Lung (tissue), 12 donors: ENCODE measurements around the gene EXOC6B. TPM values are rescaled to one million over a fixed set of nuclear protein-coding genes. Genes with fewer than 3 reads are reported as not detected.

ENCODE experiments used
- ATAC-seq: fragments of 200-7000 bp; cut with Tn5 transposase; one replicate; pipeline ENCODE4 v1.9.1; 2020; ENCODE audit warnings: moderate number of reproducible peaks; ENCODE audit not compliant: insufficient read depth, low FRiP score
- DNase-seq, 3 donors: peaks; one replicate each; pipeline ENCODE4 v3.0.0-alpha.2; 2013 to 2017
- H3K27ac ChIP-seq, 2 donors: one replicate each; pipeline ENCODE4 v1.5.1; 2013; ENCODE audit warnings: mild to moderate bottlenecking in 2 of 2, moderate library complexity in 2 of 2, control low read depth in 1 of 2, inconsistent platforms in 1 of 2, low read depth in 1 of 2, low read length in 1 of 2
- H3K27me3 ChIP-seq, 3 donors: one replicate each; pipeline ENCODE4 v1.5.1; 2013; ENCODE audit warnings: low read length in 2 of 3; ENCODE audit not compliant: control insufficient read depth in 3 of 3, insufficient read depth in 3 of 3
- H3K36me3 ChIP-seq, 4 donors: one replicate each; pipeline ENCODE4 v1.5.1; 2013; ENCODE audit warnings: low read length in 4 of 4, mild to moderate bottlenecking in 1 of 4, moderate library complexity in 1 of 4; ENCODE audit not compliant: control insufficient read depth in 4 of 4, insufficient read depth in 4 of 4
- H3K4me1 ChIP-seq, 5 donors: one replicate each; pipeline ENCODE4 v1.5.1; 2013; ENCODE audit warnings: low read length in 5 of 5, mild to moderate bottlenecking in 2 of 5, moderate library complexity in 1 of 5; ENCODE audit not compliant: control insufficient read depth in 5 of 5, insufficient read depth in 5 of 5
- H3K4me3 ChIP-seq: one replicate; pipeline ENCODE4 v1.5.1; 2013; ENCODE audit warnings: mild to moderate bottlenecking, control low read depth, moderate library complexity
- H3K9ac ChIP-seq, 2 donors: one replicate each; pipeline ENCODE4 v1.5.1; 2013; ENCODE audit warnings: low read length in 2 of 2, control low read depth in 1 of 2; ENCODE audit not compliant: insufficient read depth in 1 of 2
- H3K9me3 ChIP-seq, 4 donors: one replicate each; pipeline ENCODE4 v1.5.1; 2013; ENCODE audit warnings: low read length in 3 of 4, mild to moderate bottlenecking in 1 of 4, moderate library complexity in 1 of 4; ENCODE audit not compliant: control insufficient read depth in 4 of 4, insufficient read depth in 3 of 4
- WGBS, 2 donors: extraction: QIAGEN DNeasy Blood & Tissue Kit; methylation state at CpG; one replicate each; pipeline ENCODE4 v1.1.7; 2013; 5-methylcytosine and 5-hydroxymethylcytosine counted together
- polyA plus RNA-seq, 2 donors: library from polyadenylated mRNA; stranded (reverse); fragments of 200-250 nt; gene quantifications; one replicate each; pipeline ENCODE4 v1.2.1, GENCODE V29; 2013
- total RNA-seq, 2 donors: library from RNA; depleted of rRNA in 1 of 2; stranded (reverse); fragments of >200 nt in 1 of 2; gene quantifications; one replicate each; pipeline ENCODE4 v1.2.1, GENCODE V29; 2014 to 2021
- TF ChIP-seq, protein P1 (sequence below): IDR thresholded peaks from 2 replicates; pipeline ENCODE4 v1.5.1; 2012; ENCODE audit warnings: mild to moderate bottlenecking; ENCODE audit errors: control extremely low read depth, extremely low read depth
- donor health status: control.
- donor health status: control.
- donor health status: Bipolar disorder and iron deficiency.
- donor health status: healthy.
- donor health status: DM: yes; HTN: yes; CAD: no.

Gene EXOC6B
- total and polyA plus RNA-seq, 4 donors: 3.3 to 46.0 (median 12.7) TPM

- WGBS, 2 donors: 59 to 60% methylated on average over 2 to 4 of the region's 4 CpGs
- no peaks in the 10 kb centered on the region for H3K27me3 ChIP-seq
- TF ChIP-seq, protein P1, sequence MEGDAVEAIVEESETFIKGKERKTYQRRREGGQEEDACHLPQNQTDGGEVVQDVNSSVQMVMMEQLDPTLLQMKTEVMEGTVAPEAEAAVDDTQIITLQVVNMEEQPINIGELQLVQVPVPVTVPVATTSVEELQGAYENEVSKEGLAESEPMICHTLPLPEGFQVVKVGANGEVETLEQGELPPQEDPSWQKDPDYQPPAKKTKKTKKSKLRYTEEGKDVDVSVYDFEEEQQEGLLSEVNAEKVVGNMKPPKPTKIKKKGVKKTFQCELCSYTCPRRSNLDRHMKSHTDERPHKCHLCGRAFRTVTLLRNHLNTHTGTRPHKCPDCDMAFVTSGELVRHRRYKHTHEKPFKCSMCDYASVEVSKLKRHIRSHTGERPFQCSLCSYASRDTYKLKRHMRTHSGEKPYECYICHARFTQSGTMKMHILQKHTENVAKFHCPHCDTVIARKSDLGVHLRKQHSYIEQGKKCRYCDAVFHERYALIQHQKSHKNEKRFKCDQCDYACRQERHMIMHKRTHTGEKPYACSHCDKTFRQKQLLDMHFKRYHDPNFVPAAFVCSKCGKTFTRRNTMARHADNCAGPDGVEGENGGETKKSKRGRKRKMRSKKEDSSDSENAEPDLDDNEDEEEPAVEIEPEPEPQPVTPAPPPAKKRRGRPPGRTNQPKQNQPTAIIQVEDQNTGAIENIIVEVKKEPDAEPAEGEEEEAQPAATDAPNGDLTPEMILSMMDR: no peak
- H3K9ac ChIP-seq: no peak overlapping the region
- ATAC-seq: no peak
- no peaks in the 10 kb centered on the region for H3K36me3 ChIP-seq
- H3K4me1 ChIP-seq: peaks cover 0 to 6% (median 0%) of the 10 kb centered on the region in 5 donors
- H3K4me3 ChIP-seq: no peak overlapping the region
- H3K9me3 ChIP-seq: no peaks in the 10 kb centered on the region
- peak in 1 of 3 donors; percentile 46 for DNase-seq
- no peak overlapping the region for H3K27ac ChIP-seq
Measured at GRCh38 chr2:72214429-72215143, 611.2 kb downstream of the EXOC6B start.

DNA sequence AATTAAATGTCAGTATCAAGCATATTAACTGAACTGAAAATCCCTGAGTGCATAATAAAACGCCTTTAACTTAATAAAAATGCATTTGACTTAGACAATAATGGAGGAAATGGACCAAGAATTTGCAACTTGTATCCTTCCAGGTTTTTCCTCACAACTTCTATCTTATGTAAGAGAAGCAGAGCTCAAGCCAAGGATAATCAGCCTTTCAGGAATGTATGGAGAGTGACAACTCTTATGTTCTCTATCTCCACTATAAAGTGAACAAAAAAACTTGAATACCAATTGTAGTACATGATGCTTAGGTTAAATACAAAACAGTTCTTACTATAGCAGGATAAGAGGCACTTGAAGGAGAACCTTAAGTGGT lies 613.4 kb downstream of the EXOC6B start:
- Histone ChIP-seq H3K27me3 (no peaks in the 10 kb centered on the region), H3K4me1 (peaks cover 0 to 5% (median 0%) of the 10 kb centered on the region in 5 donors), H3K36me3 (no peaks in the 10 kb centered on the region), H3K9me3 (no peaks in the 10 kb centered on the region), H3K9ac (no peak overlapping the region), H3K4me3 (no peak overlapping the region), H3K27ac (no peak overlapping the region)
- ATAC-seq (no peak), DNase-seq (no peak)
- WGBS, 2 donors: 90 to 95% methylated on average over 1 of the region's 1 CpG
- TF ChIP-seq, protein P1: no peak

DNA sequence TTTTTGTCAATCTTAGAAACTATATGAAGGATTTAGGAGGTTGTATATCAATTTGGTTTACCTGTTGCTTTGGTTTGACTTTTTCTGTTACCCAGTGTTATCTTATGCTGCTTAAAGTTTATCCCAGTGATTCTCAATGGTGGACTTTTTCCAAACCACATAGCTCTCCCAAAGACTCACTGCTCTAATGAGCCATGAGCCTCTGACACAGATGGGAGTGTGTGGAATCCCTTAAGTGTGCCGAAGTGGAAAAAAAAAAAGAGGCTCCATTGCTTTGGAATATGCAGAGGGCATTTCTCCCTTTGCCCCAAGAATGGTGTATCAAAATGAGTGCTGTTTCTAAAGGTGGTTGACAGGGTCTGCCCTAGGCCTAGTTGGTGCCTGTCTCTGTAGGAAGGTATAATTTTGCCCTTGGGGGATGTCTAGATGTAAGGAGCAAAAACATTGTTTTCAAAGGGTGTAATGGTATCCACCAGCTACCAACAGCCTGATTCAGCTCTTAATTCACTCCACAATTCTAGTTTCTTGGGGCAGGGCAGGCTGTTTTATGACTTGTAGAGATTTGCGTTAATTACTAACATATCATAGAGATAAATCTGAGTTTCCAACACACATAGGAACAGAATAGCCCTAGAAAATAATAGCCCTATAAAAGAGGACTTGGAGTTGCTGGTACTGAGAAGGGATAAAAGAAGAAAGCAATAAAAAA lies 613.9 kb downstream of the EXOC6B start:
- DNase-seq (no peak), ATAC-seq (no peak)
- H3K9ac ChIP-seq: no peak overlapping the region
- H3K27ac ChIP-seq: no peak overlapping the region
- H3K4me3 ChIP-seq: no peak overlapping the region
- TF ChIP-seq, protein P1: no peak
- H3K9me3 ChIP-seq: no peaks in the 10 kb centered on the region
- 91 to 97% methylated on average over 2 of the region's 2 CpGs for WGBS, 2 donors
- H3K27me3 ChIP-seq: no peaks in the 10 kb centered on the region
- no peaks in the 10 kb centered on the region for H3K36me3 ChIP-seq
- H3K4me1 ChIP-seq: peaks cover 0 to 5% (median 0%) of the 10 kb centered on the region in 5 donors
